HepG2 (cell line): ENCODE data around the gene SLC11A1. TPM values are rescaled to one million over a fixed set of nuclear protein-coding genes. Genes with fewer than 3 reads are reported as not detected.
A peak's percentile ranks its signal among the peaks of the same experiment; 100 is the strongest.

ENCODE experiments used
- ATF5 ChIP-seq: sonication (generic); formaldehyde crosslinking; IDR thresholded peaks from 2 replicates; pipeline ENCODE4 v1.4.0; 2020; ENCODE audit warnings: mild to moderate bottlenecking, low read depth, missing genetic modification reagents
- ATF7 ChIP-seq, 2 experiments: fragments of 450-650 bp in 1 of 2; sonication (generic) in 1 of 2; formaldehyde crosslinking in 1 of 2; IDR thresholded peaks; 2 replicates each; pipeline versions ENCODE4 v1.4.0 to v1.6.1; 2016 to 2020; ENCODE audit warnings: antibody characterized with exemption in 1 of 2, mild to moderate bottlenecking in 1 of 2, missing genetic modification reagents in 1 of 2
- CBX1 ChIP-seq: IDR thresholded peaks from one replicate; pipeline ENCODE4 v1.6.1; 2016; ENCODE audit warnings: antibody characterized with exemption, low read depth
- CCDC6 ChIP-seq: sonication (generic); formaldehyde crosslinking; IDR thresholded peaks from 2 replicates; pipeline ENCODE4 v1.8.1; 2022; ENCODE audit warnings: mild to moderate bottlenecking, missing genetic modification reagents, moderate library complexity
- FOXO4 ChIP-seq: sonication (generic); formaldehyde crosslinking; conservative IDR thresholded peaks from 2 replicates; pipeline ENCODE4 v1.8.1; 2023; ENCODE audit warnings: missing genetic modification reagents
- HNF1B ChIP-seq: sonication (generic); formaldehyde crosslinking; IDR thresholded peaks from 2 replicates; pipeline ENCODE4 v1.5.1; 2020; ENCODE audit warnings: mild to moderate bottlenecking, moderate library complexity, missing genetic modification reagents
- HNRNPLL ChIP-seq: fragments of 200-400 bp; formaldehyde crosslinking; IDR thresholded peaks from 2 replicates; pipeline ENCODE4 v1.6.1; 2017; ENCODE audit warnings: mild to moderate bottlenecking, low read depth, low read length; ENCODE audit not compliant: poor library complexity, severe bottlenecking
- HOXA5 ChIP-seq: sonication (generic); formaldehyde crosslinking; IDR thresholded peaks from 2 replicates; pipeline ENCODE4 v1.4.0; 2020; ENCODE audit warnings: missing genetic modification reagents
- HOXA7 ChIP-seq: sonication (generic); formaldehyde crosslinking; IDR thresholded peaks from 2 replicates; pipeline ENCODE4 v1.8.1; 2022; ENCODE audit warnings: mild to moderate bottlenecking, missing genetic modification reagents, moderate library complexity
- IKZF1 ChIP-seq: fragments of 450-650 bp; IDR thresholded peaks from 2 replicates; pipeline ENCODE4 v1.7.1; 2016
- KLF6 ChIP-seq: IDR thresholded peaks from 2 replicates; pipeline ENCODE4 v1.8.0; 2016; ENCODE audit warnings: missing biosample characterization, missing genetic modification reagents
- KMT2B ChIP-seq: IDR thresholded peaks from 2 replicates; pipeline ENCODE4 v1.6.1; 2016; ENCODE audit warnings: missing genetic modification reagents, missing compliant biosample characterization
- MTA3 ChIP-seq: sonication (generic); formaldehyde crosslinking; IDR thresholded peaks from 2 replicates; pipeline ENCODE4 v1.4.0; 2020; ENCODE audit warnings: missing genetic modification reagents
- MTF2 ChIP-seq: sonication (generic); formaldehyde crosslinking; IDR thresholded peaks from 2 replicates; pipeline ENCODE4 v1.5.0; 2020; ENCODE audit warnings: missing genetic modification reagents, borderline replicate concordance
- RFXANK ChIP-seq: IDR thresholded peaks from 2 replicates; pipeline ENCODE4 v1.6.1; 2016
- TAF1 ChIP-seq: sonication (generic); formaldehyde crosslinking; IDR thresholded peaks from 2 replicates; pipeline ENCODE4 v1.4.0; 2020; ENCODE audit warnings: missing genetic modification reagents
- THAP7 ChIP-seq: sonication (generic); formaldehyde crosslinking; IDR thresholded peaks from 2 replicates; pipeline ENCODE4 v1.8.1; 2023; ENCODE audit warnings: mild to moderate bottlenecking, missing genetic modification reagents
- TRIM24 ChIP-seq: sonication (generic); formaldehyde crosslinking; IDR thresholded peaks from 2 replicates; pipeline ENCODE4 v1.8.0; 2022; ENCODE audit warnings: mild to moderate bottlenecking, missing genetic modification reagents
- ZC3H13 ChIP-seq: sonication (generic); formaldehyde crosslinking; IDR thresholded peaks from 2 replicates; pipeline ENCODE4 v1.8.1; 2023; ENCODE audit warnings: mild to moderate bottlenecking, missing genetic modification reagents, moderate library complexity
- ZFP36L2 ChIP-seq: sonication (generic); formaldehyde crosslinking; IDR thresholded peaks from 2 replicates; pipeline ENCODE4 v1.4.0; 2020; ENCODE audit warnings: missing genetic modification reagents
- ZNF3 ChIP-seq: IDR thresholded peaks from 2 replicates; pipeline ENCODE4 v1.7.0; 2017; ENCODE audit warnings: inconsistent platforms
- ZNF350 ChIP-seq: sonication (generic); formaldehyde crosslinking; IDR thresholded peaks from 2 replicates; pipeline ENCODE4 v1.4.0; 2020; ENCODE audit warnings: mild to moderate bottlenecking, low read depth, missing genetic modification reagents, borderline replicate concordance
- ZNF615 ChIP-seq: sonication (generic); formaldehyde crosslinking; IDR thresholded peaks from 2 replicates; pipeline ENCODE4 v1.5.0; 2020; ENCODE audit warnings: mild to moderate bottlenecking, missing genetic modification reagents, borderline replicate concordance
- ZNF619 ChIP-seq: sonication (generic); formaldehyde crosslinking; IDR thresholded peaks from 2 replicates; pipeline ENCODE4 v1.4.0; 2020; ENCODE audit warnings: mild to moderate bottlenecking, missing genetic modification reagents
- ZSCAN25 ChIP-seq: sonication (generic); formaldehyde crosslinking; IDR thresholded peaks from 2 replicates; pipeline ENCODE4 v1.8.0; 2022; ENCODE audit warnings: mild to moderate bottlenecking, missing genetic modification reagents
- ZSCAN5A ChIP-seq: sonication (generic); formaldehyde crosslinking; IDR thresholded peaks from 2 replicates; pipeline ENCODE4 v1.8.0; 2022; ENCODE audit warnings: mild to moderate bottlenecking, missing genetic modification reagents, borderline replicate concordance
- polyA plus RNA-seq, 8 experiments: library from polyadenylated mRNA; depleted of rRNA in 3 of 8; stranded (reverse) in 7 of 8; unstranded in 1 of 8; fragments of >200 nt; fragmentation: Illumina TruSeq in 4 of 8; extraction: Trizol in 4 of 8; gene quantifications; 2 replicates each; pipeline versions ENCODE4 v1.2.1 to v1.2.3, GENCODE V29; 2011 to 2016; ENCODE audit warnings: low read depth in 4 of 8, missing spikeins in 1 of 8, mixed read lengths in 1 of 8; ENCODE audit not compliant: insufficient read depth in 1 of 8
- total RNA-seq, 5 experiments: library from RNA; depleted of rRNA; stranded (reverse); fragments of >200 nt; fragmentation: Illumina TruSeq; extraction: Trizol; gene quantifications; 2 replicates each; pipeline ENCODE4 v1.2.3, GENCODE V29; 2016; ENCODE audit warnings: low read depth in 1 of 5

SLC11A1 gene
- total and polyA plus RNA-seq, 2 of the 13 experiments (the other 11 are each of a cell fraction or from before 2014, with no cell fraction given): 0.33 to 2.3 TPM

- TF ChIP-seq ATF7 (IDR thresholded peaks at IDR 0.05): no peak
- peak; percentile 75 for TF ChIP-seq ATF7 (CRISPR knock-in tag; IDR thresholded peaks at IDR 0.05)
- TF ChIP-seq ZSCAN25 (CRISPR knock-in tag): peak; percentile 80; the same call in 1 of the 2 replicates
- no peak for TF ChIP-seq ZFP36L2 (CRISPR knock-in tag)
- peak; percentile 92; the same call in 1 of the 2 replicates for TF ChIP-seq HOXA5 (CRISPR knock-in tag)
- no peak; the same call in 1 of the 2 replicates for TF ChIP-seq ATF5 (CRISPR knock-in tag)
- TF ChIP-seq MTA3 (CRISPR knock-in tag): no peak
- TF ChIP-seq TRIM24 (CRISPR knock-in tag): no peak
- TF ChIP-seq ZNF619 (CRISPR knock-in tag): no peak
- TF ChIP-seq HOXA7 (CRISPR knock-in tag): no peak
- peak; percentile 78 for TF ChIP-seq KMT2B (CRISPR knock-in tag)
- TF ChIP-seq IKZF1: no peak
- TF ChIP-seq HNRNPLL: no peak
- no peak for TF ChIP-seq MTF2 (CRISPR knock-in tag)
- peak; percentile 97 for TF ChIP-seq HNF1B
- peak; percentile 52; the same call in 1 of the 2 replicates for TF ChIP-seq RFXANK (CRISPR knock-in tag)
- TF ChIP-seq THAP7 (CRISPR knock-in tag): no peak
- peak; percentile 90 for TF ChIP-seq ZC3H13
- peak; percentile 54 for TF ChIP-seq CBX1
- no peak for TF ChIP-seq FOXO4
- peak; percentile 62; the same call in 1 of the 2 replicates for TF ChIP-seq ZNF3
- peak; percentile 86; the same call in 1 of the 2 replicates for TF ChIP-seq ZSCAN5A (CRISPR knock-in tag)
- TF ChIP-seq TAF1 (CRISPR knock-in tag): peak; percentile 72
- no peak for TF ChIP-seq ZNF615 (CRISPR knock-in tag)
- TF ChIP-seq ZNF350 (CRISPR knock-in tag): peak; percentile 25; the same call in 1 of the 2 replicates
- peak; percentile 78; the same call in 1 of the 2 replicates for TF ChIP-seq KLF6 (CRISPR knock-in tag)
- TF ChIP-seq CCDC6: peak; percentile 91; the same call in 1 of the 2 replicates
Measured at GRCh38 chr2:218397820-218398436, 15.9 kb downstream of the SLC11A1 start (continued).
